Measurements from ENCODE around the gene CHML. TPM values are rescaled to one million over a fixed set of nuclear protein-coding genes. Genes with fewer than 3 reads are reported as not detected.

The CHML gene
- total RNA-seq, 4 donors from 2014 or later, result 5.7 to 9.6 (median 6.8) TPM

- Histone ChIP-seq H3K4me1 (peaks cover 0 to 6% (median 0%) of the 10 kb centered on the region in 4 donors), H3K27me3 (no peaks in the 10 kb centered on the region), H3K36me3 (no peaks in the 10 kb centered on the region), H3K27ac (peak overlapping the region in 2 of 4 donors; percentile 4 to 45), H3K4me3 (no peak overlapping the region), H3K9me3 (no peaks in the 10 kb centered on the region)
- DNase-seq (ENCODE audit: low spot score in 2 of 2), result peak in 1 of 2 donors; percentile 40
- TF ChIP-seq POLR2A (IDR thresholded peaks at IDR 0.05) (no peak), CTCF (IDR thresholded peaks at IDR 0.05) (no peak), EP300 (IDR thresholded peaks at IDR 0.05) (peak; percentile 14 to 37)
- WGBS, 2 donors, result 67 to 69% methylated on average over 9 of the region's 9 CpGs
These were observed 27.4 kb downstream of the CHML start for GRCh38 chr1:241612533-241613477.

- peaks cover 0 to 6% (median 0%) of the 10 kb centered on the region in 4 donors for H3K4me1 ChIP-seq
- no peaks in the 10 kb centered on the region for H3K36me3 ChIP-seq
- WGBS, 2 donors, result 75 to 80% methylated on average over 1 of the region's 1 CpG
- no peaks in the 10 kb centered on the region for H3K27me3 ChIP-seq
- H3K27ac ChIP-seq, result peak overlapping the region in 1 of 4 donors; percentile 45
- no peak for DNase-seq (ENCODE audit: low spot score in 2 of 2)
- TF ChIP-seq POLR2A (IDR thresholded peaks at IDR 0.05), result no peak
- no peak for TF ChIP-seq CTCF (IDR thresholded peaks at IDR 0.05)
- TF ChIP-seq EP300 (IDR thresholded peaks at IDR 0.05), result no peak
- H3K9me3 ChIP-seq, result no peaks in the 10 kb centered on the region
- no peak overlapping the region for H3K4me3 ChIP-seq
These were observed 28.4 kb downstream of the CHML start for GRCh38 chr1:241611736-241612135.

- DNase-seq (ENCODE audit: low spot score in 2 of 2), result peak in 1 of 2 donors; percentile 48
- Histone ChIP-seq H3K9me3 (no peaks in the 10 kb centered on the region), H3K4me3 (no peak overlapping the region), H3K27ac (no peak overlapping the region), H3K36me3 (no peaks in the 10 kb centered on the region), H3K4me1 (peaks cover 0 to 6% (median 0%) of the 10 kb centered on the region in 4 donors), H3K27me3 (no peaks in the 10 kb centered on the region)
- TF ChIP-seq CTCF (IDR thresholded peaks at IDR 0.05) (peak; percentile 46 to 78 (median 61)), EP300 (IDR thresholded peaks at IDR 0.05) (no peak)
- 7 to 10% methylated on average over 3 of the region's 3 CpGs for WGBS, 2 donors
These were observed 29.1 kb downstream of the CHML start for GRCh38 chr1:241611063-241611462.

- Histone ChIP-seq H3K9me3 (no peaks in the 10 kb centered on the region), H3K4me1 (peaks cover 0 to 6% (median 0%) of the 10 kb centered on the region in 4 donors), H3K27me3 (no peaks in the 10 kb centered on the region), H3K4me3 (no peak overlapping the region), H3K36me3 (no peaks in the 10 kb centered on the region), H3K27ac (no peak overlapping the region)
- no peak for DNase-seq (ENCODE audit: low spot score in 2 of 2)
- TF ChIP-seq EP300 (IDR thresholded peaks at IDR 0.05) (no peak), POLR2A (IDR thresholded peaks at IDR 0.05) (no peak), CTCF (IDR thresholded peaks at IDR 0.05) (no peak)
- WGBS, 2 donors, result 59 to 62% methylated on average over 8 of the region's 8 CpGs
These were observed 29.9 kb downstream of the CHML start for GRCh38 chr1:241610056-241610815.

Measured in tibial nerve (tissue), 4 donors.